ENCODE data around the gene AGMO. TPM values are rescaled to one million over a fixed set of nuclear protein-coding genes. Genes with fewer than 3 reads are reported as not detected.

Gene AGMO
- total and polyA plus RNA-seq, 4 donors = 21.6 to 46.6 (median 31.6) TPM

GRCh38 chr7:15335390-15335789 is 226.4 kb downstream of the AGMO start:
- Histone ChIP-seq H3K9me3 (ENCODE audit: control insufficient read depth in 4 of 4, low read length in 3 of 4) (peaks cover 2 to 7% (median 3%) of the 10 kb centered on the region in 4 donors), H3K27ac (ENCODE audit: low read depth in 1 of 2, low read length in 2 of 2) (no peak overlapping the region), H3K9ac (ENCODE audit: low read depth in 1 of 2, low read length in 2 of 2) (no peak overlapping the region), H3K36me3 (ENCODE audit: control insufficient read depth in 4 of 4, insufficient read depth in 3 of 4, low read depth in 1 of 4, low read length in 3 of 4) (peaks cover 0 to 6% (median 1%) of the 10 kb centered on the region in 4 donors), H3K4me1 (ENCODE audit: control insufficient read depth in 4 of 4, insufficient read depth in 4 of 4, low read length in 3 of 4) (no peaks in the 10 kb centered on the region), H3K4me3 (ENCODE audit: low read depth in 1 of 3, low read length in 3 of 3) (no peak overlapping the region), H3K27me3 (ENCODE audit: control insufficient read depth in 4 of 4, insufficient read depth in 4 of 4, low read length in 3 of 4) (no peaks in the 10 kb centered on the region)
- TF ChIP-seq SP1 (IDR thresholded peaks at IDR 0.05) = no peak
- TF ChIP-seq EGR1 (IDR thresholded peaks at IDR 0.05; ENCODE audit: low read depth in 2 of 2) = no peak
- no peak for TF ChIP-seq YY1 (IDR thresholded peaks at IDR 0.05)
- TF ChIP-seq FOXA2 (IDR thresholded peaks at IDR 0.05) = no peak
- TF ChIP-seq CTCF (IDR thresholded peaks at IDR 0.05; ENCODE audit: low read depth, low read length, missing input control) = no peak
- TF ChIP-seq RXRA (IDR thresholded peaks at IDR 0.05) = no peak
- TF ChIP-seq NR2F2 (IDR thresholded peaks at IDR 0.05) = no peak
- DNase-seq (ENCODE audit: low spot score) = no peak
- 94% methylated on average over 6 of the region's 6 CpGs for WGBS

- Histone ChIP-seq H3K27ac (ENCODE audit: low read depth in 1 of 2, low read length in 2 of 2) (no peak overlapping the region), H3K27me3 (ENCODE audit: control insufficient read depth in 4 of 4, insufficient read depth in 4 of 4, low read length in 3 of 4) (no peaks in the 10 kb centered on the region), H3K9me3 (ENCODE audit: control insufficient read depth in 4 of 4, low read length in 3 of 4) (peaks cover 2 to 7% (median 3%) of the 10 kb centered on the region in 4 donors), H3K4me1 (ENCODE audit: control insufficient read depth in 4 of 4, insufficient read depth in 4 of 4, low read length in 3 of 4) (no peaks in the 10 kb centered on the region), H3K9ac (ENCODE audit: low read depth in 1 of 2, low read length in 2 of 2) (no peak overlapping the region), H3K36me3 (ENCODE audit: control insufficient read depth in 4 of 4, insufficient read depth in 3 of 4, low read depth in 1 of 4, low read length in 3 of 4) (peaks cover 0 to 6% (median 1%) of the 10 kb centered on the region in 4 donors), H3K4me3 (ENCODE audit: low read depth in 1 of 3, low read length in 3 of 3) (no peak overlapping the region)
- WGBS = 89% methylated on average over 6 of the region's 6 CpGs
- no peak for DNase-seq (ENCODE audit: low spot score)
- TF ChIP-seq ATF3 (IDR thresholded peaks at IDR 0.05) = no peak
- TF ChIP-seq HNF4G (IDR thresholded peaks at IDR 0.05) = no peak
- TF ChIP-seq GABPA (IDR thresholded peaks at IDR 0.05 in 1 of 2, conservative IDR thresholded peaks at IDR 0.05 in 1 of 2) = no peak
- no peak for TF ChIP-seq FOXA2 (IDR thresholded peaks at IDR 0.05)
- TF ChIP-seq CTCF (IDR thresholded peaks at IDR 0.05; ENCODE audit: low read depth, low read length, missing input control) = no peak
- TF ChIP-seq JUND (IDR thresholded peaks at IDR 0.05) = no peak
- TF ChIP-seq YY1 (IDR thresholded peaks at IDR 0.05) = no peak
- TF ChIP-seq TAF1 (conservative IDR thresholded peaks at IDR 0.05) = no peak
Observed at GRCh38 chr7:15334536-15335263, 227.1 kb downstream of the AGMO start.

GRCh38 chr7:15332956-15333355 is 228.9 kb downstream of the AGMO start:
- TF ChIP-seq SP1 (IDR thresholded peaks at IDR 0.05) (no peak), HNF4A (conservative IDR thresholded peaks at IDR 0.05) (no peak), REST (IDR thresholded peaks at IDR 0.05) (no peak)
- DNase-seq (ENCODE audit: low spot score) = no peak
- H3K36me3 ChIP-seq (ENCODE audit: control insufficient read depth in 4 of 4, insufficient read depth in 3 of 4, low read depth in 1 of 4, low read length in 3 of 4) = no peaks in the 10 kb centered on the region
- H3K27ac ChIP-seq (ENCODE audit: low read depth in 1 of 2, low read length in 2 of 2) = no peak overlapping the region
- no peak overlapping the region for H3K4me3 ChIP-seq (ENCODE audit: low read depth in 1 of 3, low read length in 3 of 3)
- peaks cover 0 to under 1% (median 0%) of the 10 kb centered on the region in 4 donors for H3K4me1 ChIP-seq (ENCODE audit: control insufficient read depth in 4 of 4, insufficient read depth in 4 of 4, low read length in 3 of 4)
- no peaks in the 10 kb centered on the region for H3K27me3 ChIP-seq (ENCODE audit: control insufficient read depth in 4 of 4, insufficient read depth in 4 of 4, low read length in 3 of 4)
- H3K9ac ChIP-seq (ENCODE audit: low read depth in 1 of 2, low read length in 2 of 2) = no peak overlapping the region
- H3K9me3 ChIP-seq (ENCODE audit: control insufficient read depth in 4 of 4, low read length in 3 of 4) = no peaks in the 10 kb centered on the region
- WGBS = 91% methylated on average over 2 of the region's 2 CpGs

Measured in liver (tissue), 9 donors.